MCF 10A (cell line): ENCODE results near the gene RNF212B. TPM values are rescaled to one million over a fixed set of nuclear protein-coding genes. Genes with fewer than 3 reads are reported as not detected.
"Not testable (repeated sequence)": the region's sequence is repeated elsewhere in the genome, so short reads cannot be mapped to it uniquely, and the experiment has no call there.

Experiments used
- BruUV-seq: library from RNA; stranded (reverse); fragments of 400-500 nt; replicated peaks from 2 replicates; lab custom pipeline; 2021; lab: Mats Ljungman, UMichigan
- CTCF ChIA-PET: fragments of 300-600 bp; sonication (Branson Sonifier 250); formaldehyde crosslinking; extraction: SDS; loops from one replicate; lab custom pipeline; 2021; ENCODE audit warnings: antibody characterized with exemption, inconsistent platforms; lab: Yijun Ruan, JAX
- POLR2A ChIA-PET: fragments of 300-600, 350-650 bp; sonication (Branson Sonifier 250); formaldehyde crosslinking; extraction: SDS; loops from one replicate; lab custom pipeline; 2020; ENCODE audit warnings: antibody characterized with exemption, inconsistent platforms; lab: Yijun Ruan, JAX
- DNase-seq: peaks from one replicate; pipeline ENCODE4 v3.0.0-alpha.2; 2018; ENCODE audit not compliant: unreplicated experiment
- H3K27ac Mint-ChIP-seq: one replicate; pipeline ENCODE4 v1.8.0; 2022; ENCODE audit warnings: mild to moderate bottlenecking, low read depth, mixed read lengths; ENCODE audit not compliant: unreplicated experiment
- H3K27me3 Mint-ChIP-seq: one replicate; pipeline ENCODE4 v1.8.0; 2022; ENCODE audit warnings: mixed read lengths; ENCODE audit not compliant: insufficient read depth, unreplicated experiment
- H3K36me3 Mint-ChIP-seq: one replicate; pipeline ENCODE4 v1.8.0; 2022; ENCODE audit warnings: mild to moderate bottlenecking, moderate library complexity, mixed read lengths; ENCODE audit not compliant: insufficient read depth, unreplicated experiment
- H3K4me1 Mint-ChIP-seq: one replicate; pipeline ENCODE4 v1.8.0; 2022; ENCODE audit warnings: mixed read lengths; ENCODE audit not compliant: insufficient read depth, unreplicated experiment
- H3K4me3 Mint-ChIP-seq: one replicate; pipeline ENCODE4 v1.8.0; 2022; ENCODE audit warnings: mild to moderate bottlenecking, moderate library complexity, mixed read lengths; ENCODE audit not compliant: unreplicated experiment
- H3K9me3 Mint-ChIP-seq: one replicate; pipeline ENCODE4 v1.8.0; 2022; ENCODE audit warnings: mixed read lengths; ENCODE audit not compliant: unreplicated experiment
- CTCF ChIP-seq: fragments of 200-600 bp; IDR thresholded peaks from one replicate; pipeline ENCODE4 v1.8.0; 2022; ENCODE audit warnings: antibody characterized with exemption, mild to moderate bottlenecking; ENCODE audit not compliant: unreplicated experiment
- intact Hi-C: fragments of 100-400 bp; cut with micrococcal nuclease; formaldehyde crosslinking; loops from 2 replicates; pipeline ENCODE4 v1.14.1; 2022
- total RNA-seq: library from RNA; stranded (reverse); gene quantifications from 2 replicates; pipeline ENCODE4 v1.2.3, GENCODE V29; 2022

RNF212B gene
- total RNA-seq, 1 experiment from 2014 or later: not detected

- peaks cover 7% of the 10 kb centered on the region for H3K4me1 Mint-ChIP-seq
- ChIA-PET POLR2A (interaction anchor here (0.6 to 1.4 kb wide), 3 partner anchors 30 to 325 kb away, joined by 3 to 5 read pairs (median 4); partner anchors contain the start of gene PABPN1), CTCF (interaction anchor here (0.6 to 1.2 kb wide), 6 partner anchors 11 to 1649 kb away, joined by 3 to 5 read pairs (median 4); no protein-coding TSS in a partner anchor)
- no peak for DNase-seq
- H3K27ac Mint-ChIP-seq: no peak overlapping the region
- peaks cover 5% of the 10 kb centered on the region for H3K9me3 Mint-ChIP-seq
- peaks cover 6% of the 10 kb centered on the region for H3K36me3 Mint-ChIP-seq
- H3K4me3 Mint-ChIP-seq: no peak overlapping the region
- intact Hi-C loops: no loop called here
- H3K27me3 Mint-ChIP-seq: peaks cover 18% of the 10 kb centered on the region
- TF ChIP-seq CTCF: no peak
- no TSS peak for BruUV-seq
Observed at GRCh38 chr14:23217032-23218020, 20.4 kb upstream of the RNF212B start.

- H3K27me3 Mint-ChIP-seq: peaks cover 35% of the 10 kb centered on the region
- intact Hi-C loops: no loop called here
- peaks cover 6% of the 10 kb centered on the region for H3K36me3 Mint-ChIP-seq
- H3K9me3 Mint-ChIP-seq: peaks cover 3% of the 10 kb centered on the region
- no peak for TF ChIP-seq CTCF
- H3K4me1 Mint-ChIP-seq: peaks cover 7% of the 10 kb centered on the region
- no peak overlapping the region for H3K4me3 Mint-ChIP-seq
- no TSS peak for BruUV-seq
- POLR2A ChIA-PET: no interaction called here
- no peak overlapping the region for H3K27ac Mint-ChIP-seq
- DNase-seq: no peak
- CTCF ChIA-PET: interaction anchor here (0.5 to 1.7 kb wide), 5 partner anchors 41 to 347 kb away, joined by 3 to 4 read pairs (median 3); no protein-coding TSS in a partner anchor
Observed at GRCh38 chr14:23219075-23219474, 18.7 kb upstream of the RNF212B start.

- Mint-ChIP-seq H3K27me3 (peaks cover 47% of the 10 kb centered on the region), H3K9me3 (peaks cover 18% of the 10 kb centered on the region)
- H3K36me3 Mint-ChIP-seq, H3K4me1 Mint-ChIP-seq, BruUV-seq, H3K27ac Mint-ChIP-seq, H3K4me3 Mint-ChIP-seq, DNase-seq, intact Hi-C loops: not testable (repeated sequence)
- ChIA-PET POLR2A (interaction anchor here (0.7 kb wide), 1 partner anchor 112 kb away, joined by 4 read pairs; no protein-coding TSS in a partner anchor), CTCF (interaction anchor here (0.6 to 1.0 kb wide), 2 partner anchors 16 to 72 kb away, joined by 3 read pairs; no protein-coding TSS in a partner anchor)
Observed at GRCh38 chr14:23224958-23225357, 12.8 kb upstream of the RNF212B start.

- intact Hi-C loops: no loop called here
- H3K36me3 Mint-ChIP-seq: peaks cover 5% of the 10 kb centered on the region
- ChIA-PET CTCF (interaction anchor here (0.6 kb wide), 1 partner anchor 560 kb away, joined by 3 read pairs; no protein-coding TSS in a partner anchor), POLR2A (interaction anchor here (0.6 to 1.6 kb wide), 3 partner anchors 65 to 176 kb away, joined by 3 to 4 read pairs (median 4); partner anchors contain the start of gene PABPN1)
- H3K4me3 Mint-ChIP-seq: no peak overlapping the region
- H3K4me1 Mint-ChIP-seq: no peaks in the 10 kb centered on the region
- H3K9me3 Mint-ChIP-seq: peaks cover 18% of the 10 kb centered on the region
- H3K27me3 Mint-ChIP-seq: peaks cover 27% of the 10 kb centered on the region
- TF ChIP-seq CTCF: no peak
- H3K27ac Mint-ChIP-seq: no peak overlapping the region
- DNase-seq: no peak
- BruUV-seq: no TSS peak
Observed at GRCh38 chr14:23227566-23227965, 10.2 kb upstream of the RNF212B start.
